GM21529 (cell line): Measurements from ENCODE around the gene KCNJ6.
"Not testable (repeated sequence)": the region's sequence is repeated elsewhere in the genome, so short reads cannot be mapped to it uniquely, and the experiment has no call there.

Experiments
- ATAC-seq: cut with Tn5 transposase; IDR thresholded peaks from one replicate; pipeline ENCODE4 v1.9.1; 2021; ENCODE audit not compliant: unreplicated experiment

Gene KCNJ6

DNA sequence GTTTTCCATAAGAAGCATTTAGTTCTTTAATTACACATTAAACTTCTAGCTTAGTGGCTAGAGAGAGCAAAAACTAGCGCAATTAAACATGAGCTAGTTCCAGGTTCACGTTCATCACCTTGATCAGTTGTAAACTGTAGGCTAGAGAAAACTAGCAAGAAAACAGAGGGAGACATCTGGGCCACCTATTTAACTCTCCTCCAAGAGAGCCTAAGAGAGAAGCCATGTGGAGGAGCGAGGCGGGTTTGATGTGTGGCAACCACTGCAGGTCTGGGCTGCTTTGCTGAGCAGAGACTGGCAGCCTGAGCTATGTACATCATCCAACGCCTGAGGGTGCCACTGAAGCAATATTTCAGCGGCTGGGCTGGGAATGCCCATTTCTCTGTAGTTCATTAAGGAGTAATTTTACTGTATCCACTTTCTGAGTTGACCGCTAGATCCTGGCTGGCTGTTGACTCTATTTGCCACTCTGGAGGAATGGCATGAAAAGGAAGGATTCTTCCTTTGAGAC, 296.7 kb downstream of the KCNJ6 start:
- no peak for ATAC-seq

- ATAC-seq, result no peak
These were observed 298.2 kb downstream of the KCNJ6 start for GRCh38 chr21:37618081-37618480.

GRCh38 chr21:37615962-37616361, 300.3 kb downstream of the KCNJ6 start:
- no peak for ATAC-seq

DNA sequence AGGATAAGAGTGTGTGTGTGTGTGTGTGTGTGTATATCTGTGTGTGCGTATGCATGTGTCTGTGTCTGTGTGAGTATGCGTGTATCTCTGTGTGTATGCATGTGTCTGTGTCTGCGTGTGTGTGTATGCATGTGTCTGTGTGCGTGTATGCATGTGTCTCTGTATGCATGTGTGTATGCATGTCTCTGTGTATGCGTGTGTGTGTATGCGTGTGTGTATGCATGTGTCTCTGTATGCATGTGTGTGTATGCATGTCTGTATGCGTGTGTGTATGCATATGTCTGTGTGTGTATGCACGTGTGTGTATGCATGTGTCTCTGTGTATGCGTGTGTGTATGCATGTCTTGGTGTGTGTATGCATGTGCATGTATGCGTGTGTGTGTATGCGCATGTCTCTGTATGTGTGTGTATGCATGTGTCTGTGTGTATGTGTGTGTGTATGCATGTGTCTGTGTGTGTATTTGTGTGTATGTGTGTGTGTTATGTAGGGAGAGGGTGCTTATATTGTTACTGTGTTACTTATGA, 301.8 kb downstream of the KCNJ6 start:
- no peak for ATAC-seq

DNA sequence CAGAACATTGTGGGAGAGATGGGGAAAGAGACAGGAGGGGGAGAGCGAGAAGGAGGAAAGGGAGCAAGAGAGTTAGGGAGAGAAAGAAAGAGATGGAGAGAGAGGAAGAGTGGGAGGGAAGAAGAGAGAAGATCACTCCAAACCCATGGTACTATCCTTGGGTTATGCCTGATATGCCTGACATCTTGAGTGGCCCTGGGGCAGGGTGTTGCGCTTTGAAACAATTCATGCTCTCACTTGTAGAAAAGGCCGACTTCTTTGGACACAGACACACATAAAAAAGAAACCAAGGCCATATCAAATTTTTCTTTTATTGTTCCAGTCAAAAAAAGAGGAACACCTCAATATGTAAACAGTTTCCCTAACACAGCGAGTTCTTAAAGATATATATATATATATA, 309.2 kb downstream of the KCNJ6 start:
- no peak for ATAC-seq

DNA sequence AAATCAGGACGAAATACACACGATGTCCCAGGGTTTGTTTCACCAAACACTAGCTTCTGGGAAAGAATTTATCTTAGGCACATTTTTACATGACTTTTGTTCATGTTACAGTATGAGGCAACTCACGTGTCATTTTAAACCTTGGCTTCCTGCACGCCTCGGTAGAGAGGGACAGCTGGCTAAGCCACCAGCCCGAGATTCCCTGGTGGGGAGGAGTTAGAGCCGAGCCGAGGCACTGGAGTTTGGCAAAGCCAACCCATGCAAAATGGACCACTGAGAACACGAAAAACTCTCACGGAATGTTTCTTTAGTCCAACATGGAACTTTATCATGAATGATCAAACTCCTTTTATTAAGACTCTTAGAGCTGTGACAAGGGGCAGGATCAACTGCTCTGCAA, 309.7 kb downstream of the KCNJ6 start:
- ATAC-seq, result no peak

DNA sequence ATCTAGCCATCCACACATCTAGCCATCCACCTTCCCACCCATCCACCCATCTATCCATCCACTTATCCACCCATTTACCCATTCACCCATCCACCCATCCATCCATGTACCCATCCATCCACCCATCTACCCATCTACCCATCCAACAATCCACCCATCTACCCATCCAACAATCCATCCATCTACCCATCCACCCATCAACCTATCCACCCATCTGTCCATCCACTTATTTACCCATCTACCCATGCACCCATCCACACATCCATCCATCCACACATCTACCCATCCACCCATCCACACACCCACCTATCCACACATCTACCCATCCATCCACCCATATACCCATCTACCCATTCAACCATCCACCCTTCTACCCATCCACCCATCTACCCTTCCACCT, 311.3 kb downstream of the KCNJ6 start:
- ATAC-seq, result no peak

DNA sequence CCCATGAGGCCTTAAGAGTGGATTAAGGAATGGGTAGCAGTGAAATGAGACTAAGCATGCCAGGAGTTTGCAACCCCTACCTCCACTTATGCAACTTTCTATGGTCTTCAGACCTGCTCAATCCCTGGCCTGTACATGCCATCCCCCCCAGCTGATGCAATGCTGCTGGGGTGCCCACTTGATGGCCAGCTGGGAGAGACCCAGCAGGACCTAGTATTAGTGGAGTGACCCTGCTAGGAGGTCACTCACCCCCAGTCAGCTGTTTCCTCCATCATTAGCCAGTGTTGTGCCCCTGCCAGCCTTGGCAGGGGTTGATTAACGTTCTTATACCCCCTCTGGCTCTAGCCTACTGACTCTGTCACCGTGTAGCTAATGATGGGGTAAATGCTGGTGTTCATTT, 313.1 kb downstream of the KCNJ6 start:
- ATAC-seq, result no peak

- no peak for ATAC-seq
These were observed 314.3 kb downstream of the KCNJ6 start for GRCh38 chr21:37601915-37602314.

- no peak for ATAC-seq
These were observed 315.2 kb downstream of the KCNJ6 start for GRCh38 chr21:37601027-37601426.

DNA sequence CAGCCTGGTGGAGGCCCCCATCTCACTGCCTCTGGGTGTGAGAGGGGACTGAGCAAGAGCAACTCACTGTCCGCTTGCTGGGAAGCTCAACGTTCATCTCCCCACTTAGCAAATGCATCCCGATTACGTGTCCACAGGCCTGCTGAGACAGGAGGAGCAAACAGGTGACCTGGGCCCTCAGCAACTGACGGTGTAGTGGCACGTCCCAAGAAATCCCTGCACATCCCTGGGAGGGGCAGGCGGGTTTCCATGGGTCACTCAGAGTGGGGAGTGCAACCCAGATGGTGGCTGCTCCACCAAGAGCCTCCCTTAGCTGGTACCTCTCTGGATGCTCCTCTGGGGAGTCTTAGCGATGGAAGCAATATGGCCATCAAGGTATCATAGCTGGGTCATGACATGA, 320.3 kb downstream of the KCNJ6 start:
- ATAC-seq, result no peak

- no peak for ATAC-seq
These were observed 321.7 kb downstream of the KCNJ6 start for GRCh38 chr21:37594472-37594951.

GRCh38 chr21:37593740-37594471, 322.4 kb downstream of the KCNJ6 start:
- ATAC-seq, result no peak

GRCh38 chr21:37593015-37593414, 323.2 kb downstream of the KCNJ6 start:
- no peak for ATAC-seq

DNA sequence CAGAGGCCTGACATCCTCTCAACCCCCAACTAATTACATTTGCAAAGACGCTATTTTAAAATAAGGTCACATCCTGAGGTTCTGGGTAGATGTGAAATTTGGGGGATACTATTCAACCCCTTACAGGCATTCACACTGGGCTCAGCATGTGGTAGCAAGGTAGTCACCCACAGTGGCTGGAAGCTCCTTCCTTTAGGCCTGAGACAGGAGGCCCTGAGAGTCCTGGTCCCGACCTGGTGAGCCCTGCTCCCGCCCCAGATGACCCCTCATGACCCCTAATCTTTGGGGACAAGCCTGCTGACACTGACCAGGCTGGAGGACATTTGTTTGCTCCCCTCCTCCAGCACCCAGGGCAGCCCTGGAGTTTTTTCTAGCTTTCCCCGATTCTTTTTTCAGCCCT, 323.8 kb downstream of the KCNJ6 start:
- ATAC-seq, result no peak

GRCh38 chr21:37591994-37592393, 324.3 kb downstream of the KCNJ6 start:
- not testable (repeated sequence) for ATAC-seq

DNA sequence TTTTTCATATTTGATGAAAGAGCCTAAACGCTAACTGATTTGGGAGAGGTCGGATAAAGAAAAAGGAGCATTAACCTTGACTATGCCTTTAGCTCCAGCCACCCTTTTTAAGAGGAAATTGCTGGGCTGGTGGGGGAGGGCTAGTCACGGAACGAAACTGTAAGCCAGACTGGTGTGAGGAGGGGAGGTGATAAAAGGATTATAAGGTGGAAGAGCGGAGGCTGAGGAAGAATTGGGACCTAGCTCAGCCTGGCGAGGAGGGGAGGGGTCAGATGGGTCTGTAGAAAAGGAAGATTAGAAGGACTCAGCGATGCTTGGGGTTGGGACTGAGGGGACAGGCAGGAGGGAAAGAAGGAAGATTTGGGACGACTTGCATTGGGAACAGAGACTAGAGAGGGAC, 325.4 kb downstream of the KCNJ6 start:
- ATAC-seq, result not testable (repeated sequence)

DNA sequence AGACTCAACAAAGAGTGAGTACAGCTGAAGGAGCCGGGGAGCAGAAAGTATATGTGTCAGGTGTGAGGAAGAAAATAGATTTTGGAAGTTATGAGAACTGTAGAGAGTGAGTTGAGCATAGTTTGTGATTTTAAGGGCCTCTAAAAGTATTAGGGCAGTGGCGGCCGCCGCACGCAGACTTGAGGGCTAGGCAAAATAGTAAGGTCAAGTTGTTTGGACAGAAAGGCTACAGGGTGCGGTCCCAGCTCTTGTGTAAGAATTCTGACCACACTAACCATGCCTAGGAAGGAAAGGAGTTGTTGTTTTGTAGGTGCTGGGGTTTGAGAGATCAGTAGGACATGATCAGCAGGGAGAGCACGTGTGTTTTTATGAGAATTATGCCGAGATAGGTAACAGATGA, 327.6 kb downstream of the KCNJ6 start:
- ATAC-seq, result not testable (repeated sequence)

GRCh38 chr21:37587635-37588177, 328.6 kb downstream of the KCNJ6 start:
- no peak for ATAC-seq

DNA sequence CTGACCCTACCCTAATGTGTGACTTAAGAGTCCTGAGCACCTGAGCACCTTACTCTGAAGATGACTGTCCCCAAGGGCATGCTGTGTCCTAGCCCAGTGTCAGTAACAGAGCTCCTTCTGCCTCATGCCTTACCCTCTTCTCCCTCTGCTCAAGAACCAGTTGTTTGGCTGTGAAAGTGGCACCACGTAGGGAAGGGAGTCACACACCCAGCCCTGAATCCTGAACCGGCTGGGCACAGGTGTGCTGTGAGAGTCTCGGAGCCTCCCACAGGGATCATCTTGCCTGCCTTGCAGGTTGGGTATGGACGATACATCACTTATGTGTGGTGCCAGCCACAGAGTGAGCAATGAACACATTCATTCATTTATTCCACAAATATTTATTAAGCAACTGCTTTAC, 329.1 kb downstream of the KCNJ6 start:
- no peak for ATAC-seq

GRCh38 chr21:37582590-37582989, 333.7 kb downstream of the KCNJ6 start:
- ATAC-seq, result no peak

DNA sequence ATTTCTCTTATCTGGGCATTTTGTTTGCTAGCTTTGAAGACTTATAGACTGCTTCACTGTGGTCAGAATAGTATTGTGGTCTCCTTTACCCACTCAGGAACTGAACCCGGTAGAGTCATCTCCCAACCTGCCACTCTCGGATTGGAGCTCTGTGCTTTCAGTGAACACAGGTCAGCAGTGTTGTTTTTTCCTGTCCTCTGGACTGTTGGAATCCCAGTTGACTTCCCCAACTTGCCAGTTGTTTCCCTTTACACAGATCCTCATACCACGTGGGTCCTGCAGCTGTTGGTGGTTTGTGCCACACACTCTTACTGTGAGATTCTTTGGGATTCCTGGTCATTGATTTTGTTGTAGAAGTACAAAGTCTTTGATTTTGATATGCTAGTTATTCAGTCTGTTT, 335.6 kb downstream of the KCNJ6 start:
- no peak for ATAC-seq
